Osteocyte (in vitro differentiated cells): Measurements from ENCODE around the gene CNTFR. TPM values are rescaled to one million over a fixed set of nuclear protein-coding genes. Genes with fewer than 3 reads are reported as not detected.

Experiments used
- DNase-seq: peaks from one replicate; pipeline ENCODE4 v3.0.0; 2021; ENCODE audit warnings: mixed read lengths; ENCODE audit not compliant: unreplicated experiment; ENCODE audit errors: extremely low spot score
- H3K27ac Mint-ChIP-seq: one replicate; pipeline ENCODE4 v1.8.0; 2021; ENCODE audit warnings: mild to moderate bottlenecking, mixed read lengths; ENCODE audit not compliant: unreplicated experiment
- H3K27me3 Mint-ChIP-seq: one replicate; pipeline ENCODE4 v1.8.0; 2021; ENCODE audit warnings: mixed read lengths; ENCODE audit not compliant: unreplicated experiment
- H3K36me3 Mint-ChIP-seq: one replicate; pipeline ENCODE4 v1.8.0; 2021; ENCODE audit warnings: mixed read lengths; ENCODE audit not compliant: unreplicated experiment
- H3K4me1 Mint-ChIP-seq: one replicate; pipeline ENCODE4 v1.8.0; 2021; ENCODE audit warnings: mixed read lengths; ENCODE audit not compliant: unreplicated experiment
- H3K4me3 Mint-ChIP-seq: one replicate; pipeline ENCODE4 v1.8.0; 2021; ENCODE audit warnings: mild to moderate bottlenecking, moderate library complexity, mixed read lengths; ENCODE audit not compliant: unreplicated experiment
- H3K9me3 Mint-ChIP-seq: one replicate; pipeline ENCODE4 v1.8.0; 2021; ENCODE audit warnings: mixed read lengths; ENCODE audit not compliant: unreplicated experiment
- total RNA-seq: library from RNA; stranded (reverse); gene quantifications from 2 replicates; pipeline ENCODE4 v1.2.1, GENCODE V29; 2021
- TF ChIP-seq, protein P1 (sequence below): fragments of 200-600 bp; sonication (generic); IDR thresholded peaks from 2 replicates; pipeline ENCODE4 v1.5.0; 2021; ENCODE audit warnings: antibody characterized with exemption, mild to moderate bottlenecking, moderate library complexity

Gene CNTFR
- total RNA-seq, 1 donor from 2014 or later, result not detected

DNA sequence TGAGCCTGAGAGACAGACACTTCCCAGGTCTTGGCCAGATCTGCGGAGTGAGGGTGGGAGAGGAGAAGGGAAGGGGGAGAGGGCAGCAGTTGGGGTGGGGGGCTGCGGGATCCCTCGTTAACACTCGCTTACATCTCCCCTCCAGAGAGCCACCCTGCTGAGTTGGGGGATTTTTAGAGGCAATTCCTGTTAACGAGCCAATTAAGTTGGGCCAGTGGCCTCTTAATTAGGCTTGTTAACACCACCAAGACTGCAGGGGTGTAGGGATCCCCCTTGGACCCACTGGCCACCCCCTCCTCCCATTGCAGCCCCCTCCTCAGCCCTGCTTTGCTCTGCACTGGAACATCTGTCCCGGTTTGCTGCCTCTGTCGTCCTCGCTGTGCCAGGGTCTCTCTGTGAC lies 23.7 kb downstream of the CNTFR start:
- Mint-ChIP-seq H3K4me3 (no peak overlapping the region), H3K36me3 (peaks cover 4% of the 10 kb centered on the region), H3K9me3 (peaks cover 5% of the 10 kb centered on the region), H3K4me1 (peaks cover 1% of the 10 kb centered on the region), H3K27ac (no peak overlapping the region), H3K27me3 (peaks cover 42% of the 10 kb centered on the region)
- TF ChIP-seq, protein P1, sequence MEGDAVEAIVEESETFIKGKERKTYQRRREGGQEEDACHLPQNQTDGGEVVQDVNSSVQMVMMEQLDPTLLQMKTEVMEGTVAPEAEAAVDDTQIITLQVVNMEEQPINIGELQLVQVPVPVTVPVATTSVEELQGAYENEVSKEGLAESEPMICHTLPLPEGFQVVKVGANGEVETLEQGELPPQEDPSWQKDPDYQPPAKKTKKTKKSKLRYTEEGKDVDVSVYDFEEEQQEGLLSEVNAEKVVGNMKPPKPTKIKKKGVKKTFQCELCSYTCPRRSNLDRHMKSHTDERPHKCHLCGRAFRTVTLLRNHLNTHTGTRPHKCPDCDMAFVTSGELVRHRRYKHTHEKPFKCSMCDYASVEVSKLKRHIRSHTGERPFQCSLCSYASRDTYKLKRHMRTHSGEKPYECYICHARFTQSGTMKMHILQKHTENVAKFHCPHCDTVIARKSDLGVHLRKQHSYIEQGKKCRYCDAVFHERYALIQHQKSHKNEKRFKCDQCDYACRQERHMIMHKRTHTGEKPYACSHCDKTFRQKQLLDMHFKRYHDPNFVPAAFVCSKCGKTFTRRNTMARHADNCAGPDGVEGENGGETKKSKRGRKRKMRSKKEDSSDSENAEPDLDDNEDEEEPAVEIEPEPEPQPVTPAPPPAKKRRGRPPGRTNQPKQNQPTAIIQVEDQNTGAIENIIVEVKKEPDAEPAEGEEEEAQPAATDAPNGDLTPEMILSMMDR, result no peak
- DNase-seq, result no peak

DNA sequence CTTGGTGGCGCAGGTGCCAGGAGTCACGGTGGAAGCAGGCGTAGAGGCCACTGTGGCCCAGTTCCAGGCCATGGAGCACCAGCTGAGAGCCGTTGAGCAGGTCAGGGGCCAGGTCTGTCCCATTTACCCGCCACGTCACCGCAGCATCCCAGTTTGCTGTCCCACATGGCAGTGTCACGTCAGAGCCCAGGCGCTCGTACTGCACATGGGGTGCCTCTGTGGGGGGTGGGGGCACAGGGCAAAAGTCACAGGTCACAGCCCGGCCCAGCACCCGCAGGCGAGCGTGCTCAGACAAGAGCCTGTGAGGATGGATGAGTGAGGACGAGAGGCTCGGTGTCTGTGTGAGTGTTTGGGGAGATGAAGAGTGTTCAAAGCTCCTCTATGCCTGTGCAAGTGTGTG lies 24.9 kb downstream of the CNTFR start:
- peaks cover 38% of the 10 kb centered on the region for H3K27me3 Mint-ChIP-seq
- no peak overlapping the region for H3K27ac Mint-ChIP-seq
- H3K36me3 Mint-ChIP-seq, result peaks cover 4% of the 10 kb centered on the region
- no peak overlapping the region for H3K4me3 Mint-ChIP-seq
- no peak for DNase-seq
- TF ChIP-seq, protein P1, result no peak
- peaks cover 5% of the 10 kb centered on the region for H3K9me3 Mint-ChIP-seq
- H3K4me1 Mint-ChIP-seq, result peaks cover 9% of the 10 kb centered on the region

DNA sequence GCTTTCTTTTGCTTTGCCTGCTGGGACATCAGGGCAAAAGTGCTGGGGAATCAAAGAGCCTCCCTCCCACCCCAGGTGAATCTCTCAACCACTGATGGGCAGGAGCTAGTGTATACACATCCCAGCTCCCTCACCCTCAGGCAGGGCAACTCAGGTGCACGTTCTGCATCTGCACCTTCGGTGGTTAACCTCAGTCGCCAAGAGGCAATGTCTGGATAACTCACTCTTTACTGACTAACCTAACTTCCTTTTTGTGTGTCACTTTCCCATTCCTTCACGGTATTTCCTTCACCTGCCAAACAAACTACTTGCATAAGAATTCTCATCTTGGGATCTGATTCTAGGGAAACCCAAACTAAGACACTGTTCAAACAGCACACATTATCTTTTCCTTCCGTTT lies 26.3 kb downstream of the CNTFR start:
- peaks cover 38% of the 10 kb centered on the region for H3K27me3 Mint-ChIP-seq
- peaks cover 4% of the 10 kb centered on the region for H3K36me3 Mint-ChIP-seq
- no peak overlapping the region for H3K4me3 Mint-ChIP-seq
- DNase-seq, result no peak
- peaks cover 18% of the 10 kb centered on the region for H3K4me1 Mint-ChIP-seq
- TF ChIP-seq, protein P1, result no peak
- peaks cover 5% of the 10 kb centered on the region for H3K9me3 Mint-ChIP-seq
- no peak overlapping the region for H3K27ac Mint-ChIP-seq

DNA sequence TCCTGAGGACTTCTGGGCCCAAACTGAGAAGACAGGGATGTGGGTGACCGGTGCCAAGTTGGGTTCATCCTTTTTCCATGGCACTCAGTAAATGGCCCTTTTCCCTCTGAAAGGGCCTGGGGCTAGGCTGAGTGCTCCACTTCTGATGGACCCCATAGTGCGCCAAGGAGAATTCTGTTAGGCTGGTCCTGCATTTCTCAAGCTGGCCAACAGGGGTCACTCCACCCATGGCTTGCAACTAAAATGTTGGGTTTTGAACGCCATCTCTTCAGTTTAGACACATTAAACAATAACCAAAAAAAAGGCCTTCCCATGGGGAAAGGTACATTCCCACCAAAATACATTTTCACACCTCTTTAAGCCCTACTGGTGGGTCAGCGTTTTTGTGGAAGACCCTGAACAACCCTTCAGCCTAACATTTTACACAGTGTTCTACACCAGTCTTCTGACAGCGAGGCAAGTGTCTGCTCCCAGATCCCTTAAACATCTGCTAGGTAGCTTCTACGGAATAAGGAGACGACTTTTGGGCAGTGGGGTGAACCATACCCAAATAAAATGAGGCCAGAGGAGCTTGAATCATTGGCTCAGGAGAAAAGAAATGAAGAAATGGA lies 27.3 kb downstream of the CNTFR start:
- TF ChIP-seq, protein P1, result peak; percentile 48
- Mint-ChIP-seq H3K27ac (no peak overlapping the region), H3K9me3 (peaks cover 5% of the 10 kb centered on the region), H3K27me3 (peaks cover 31% of the 10 kb centered on the region), H3K4me3 (no peak overlapping the region), H3K36me3 (peaks cover 4% of the 10 kb centered on the region), H3K4me1 (peaks cover 18% of the 10 kb centered on the region)
- DNase-seq, result no peak

DNA sequence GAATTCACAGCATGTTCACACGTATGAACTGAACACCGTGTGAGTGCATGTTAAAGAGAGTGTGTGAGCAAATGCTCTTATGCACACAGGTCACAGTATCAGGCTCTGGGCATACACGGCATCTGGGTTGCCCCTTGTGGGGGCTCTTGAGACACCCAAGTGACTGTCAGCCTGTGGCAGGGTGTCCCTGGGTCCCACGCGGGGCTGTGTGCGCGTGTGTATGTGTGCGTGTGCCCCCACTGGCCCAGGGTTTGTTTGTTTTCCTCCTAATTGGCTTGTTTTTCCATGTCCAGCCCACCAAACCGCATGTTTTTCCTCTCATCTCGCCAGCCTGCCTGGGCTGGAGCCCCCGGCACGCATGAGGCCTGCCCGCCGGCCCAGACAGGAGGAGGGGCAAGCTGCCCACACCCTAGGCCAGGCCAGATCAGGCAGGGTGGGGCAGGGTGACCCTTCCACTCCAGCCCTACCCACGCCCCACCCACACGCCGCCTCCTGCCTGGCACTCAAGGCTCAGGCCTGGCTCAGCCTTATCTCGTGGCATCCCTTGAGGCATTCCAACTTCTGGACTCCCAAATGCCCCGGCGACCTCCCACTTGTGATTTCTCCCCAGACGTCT lies 28.8 kb downstream of the CNTFR start:
- H3K9me3 Mint-ChIP-seq, result peaks cover 5% of the 10 kb centered on the region
- TF ChIP-seq, protein P1, result no peak
- H3K27ac Mint-ChIP-seq, result no peak overlapping the region
- no peak overlapping the region for H3K4me3 Mint-ChIP-seq
- no peak for DNase-seq
- H3K4me1 Mint-ChIP-seq, result peaks cover 18% of the 10 kb centered on the region
- H3K27me3 Mint-ChIP-seq, result peaks cover 23% of the 10 kb centered on the region
- peaks cover 4% of the 10 kb centered on the region for H3K36me3 Mint-ChIP-seq
